ENCODE results near the gene DNAL4. TPM values are rescaled to one million over a fixed set of nuclear protein-coding genes. Genes with fewer than 3 reads are reported as not detected.
A peak's percentile ranks its signal among the peaks of the same experiment; 100 is the strongest.

DNAL4 gene
- total RNA-seq, 4 donors from 2014 or later: 6.7 to 12.8 (median 9.4) TPM

GRCh38 chr22:38733329-38733723, 60.6 kb downstream of the DNAL4 start:
- peak in 1 of 3 donors; percentile 25 for TF ChIP-seq CTCF (IDR thresholded peaks at IDR 0.05)
- DNase-seq (ENCODE audit: low spot score): no peak
- ATAC-seq (ENCODE audit: low FRiP score): peak; percentile 34

GRCh38 chr22:38732251-38732815, 61.6 kb downstream of the DNAL4 start:
- TF ChIP-seq CTCF (IDR thresholded peaks at IDR 0.05): no peak
- DNase-seq (ENCODE audit: low spot score) (no peak), ATAC-seq (ENCODE audit: low FRiP score) (no peak)

- DNase-seq (ENCODE audit: low spot score): no peak
- ATAC-seq (ENCODE audit: low FRiP score): no peak
- no peak for TF ChIP-seq CTCF (IDR thresholded peaks at IDR 0.05)
These were observed 62.2 kb downstream of the DNAL4 start for GRCh38 chr22:38731703-38732161.

GRCh38 chr22:38730411-38730871, 63.5 kb downstream of the DNAL4 start:
- ATAC-seq (ENCODE audit: low FRiP score) (no peak), DNase-seq (ENCODE audit: low spot score) (no peak)
- TF ChIP-seq CTCF (IDR thresholded peaks at IDR 0.05): no peak

- no peak for TF ChIP-seq CTCF (IDR thresholded peaks at IDR 0.05)
- no peak for ATAC-seq (ENCODE audit: low FRiP score)
- DNase-seq (ENCODE audit: low spot score): no peak
These were observed 64.0 kb downstream of the DNAL4 start for GRCh38 chr22:38729946-38730345.

- no peak for DNase-seq (ENCODE audit: low spot score)
- no peak for TF ChIP-seq CTCF (IDR thresholded peaks at IDR 0.05)
- ATAC-seq (ENCODE audit: low FRiP score): no peak
These were observed 64.8 kb downstream of the DNAL4 start for GRCh38 chr22:38728871-38729796.

Small RNAs within 50 kb of the gene (small RNA-seq; reads per million reads assigned to genes)
- gene AL021707.8: not detected

Other genes with a start within 250 kb of the DNAL4 start
- 1 to 10 TPM in 1 of 4 donors, under 1 TPM in 2, not detected in 1; 0.84 to 1.4 (median 0.84) TPM for gene DMC1, start 224.0 kb downstream of the DNAL4 start, total RNA-seq
- 1 to 10 TPM in 1 of 4 donors, under 1 TPM in 3; 0.24 to 7.3 (median 0.73) TPM for gene FAM227A, start 137.8 kb downstream of the DNAL4 start, total RNA-seq
- gene CBY1, start 137.5 kb downstream of the DNAL4 start, total RNA-seq: 10 to 100 TPM in 3 of 4 donors, 1 to 10 TPM in 1; 7.6 to 25.9 (median 17.4) TPM
- gene TOMM22, start 112.2 kb downstream of the DNAL4 start, total RNA-seq: 10 to 100 TPM; 33.4 to 48.4 (median 40.0) TPM
- gene JOSD1, start 93.2 kb downstream of the DNAL4 start, total RNA-seq: 100 to 1,000 TPM in 1 of 4 donors, 10 to 100 TPM in 3; 61.9 to 130 (median 66.3) TPM
- gene GTPBP1, start 88.2 kb downstream of the DNAL4 start, total RNA-seq: 10 to 100 TPM; 31.3 to 75.7 (median 51.4) TPM
- gene SUN2, start 38.1 kb downstream of the DNAL4 start, total RNA-seq: 100 to 1,000 TPM; 302 to 509 (median 347) TPM
- gene NPTXR, start 49.9 kb upstream of the DNAL4 start, total RNA-seq: 1 to 10 TPM; 2.4 to 3.8 (median 3.0) TPM
- gene CBX6, start 78.1 kb upstream of the DNAL4 start, total RNA-seq: 10 to 100 TPM; 27.4 to 59.6 (median 34.9) TPM
- gene APOBEC3A, start 163.5 kb upstream of the DNAL4 start, total RNA-seq: 10 to 100 TPM in 1 of 4 donors, 1 to 10 TPM in 3; 2.7 to 47.4 (median 4.9) TPM
- 1 to 10 TPM in 2 of 4 donors, not detected in 2; 1.1 to 2.2 TPM for gene APOBEC3B, start 188.2 kb upstream of the DNAL4 start, total RNA-seq
- 10 to 100 TPM in 1 of 4 donors, 1 to 10 TPM in 3; 5.8 to 11.0 (median 7.8) TPM for gene APOBEC3C, start 220.1 kb upstream of the DNAL4 start, total RNA-seq
- 1 to 10 TPM in 2 of 4 donors, under 1 TPM in 2; 0.65 to 6.3 (median 1.1) TPM for gene APOBEC3D, start 227.0 kb upstream of the DNAL4 start, total RNA-seq
- 1 to 10 TPM; 1.8 to 9.0 (median 2.6) TPM for gene APOBEC3F, start 246.7 kb upstream of the DNAL4 start, total RNA-seq